B cell (primary cell): Measurements from ENCODE around the gene PSMD8. TPM values are rescaled to one million over a fixed set of nuclear protein-coding genes. Genes with fewer than 3 reads are reported as not detected.

Source experiments
- ATAC-seq: fragments of 200-7000 bp; cut with Tn5 transposase; one replicate; pipeline ENCODE4 v1.10.0; 2021; ENCODE audit warnings: low read depth, mild to moderate bottlenecking, moderate number of reproducible peaks, moderate library complexity
- CTCF ChIA-PET: fragments of 350-600 bp; sonication (Branson Sonifier 250); formaldehyde crosslinking; loops from one replicate; lab custom pipeline; 2021; ENCODE audit warnings: antibody characterized with exemption, inconsistent platforms; lab: Charles Lee
- POLR2A ChIA-PET: fragments of 350-600 bp; sonication (Branson Sonifier 250); formaldehyde crosslinking; loops from one replicate; lab custom pipeline; 2021; ENCODE audit warnings: antibody characterized with exemption; lab: Charles Lee
- DNase-seq: peaks from one replicate; pipeline ENCODE4 v3.0.0; 2013
- H2AFZ ChIP-seq: 2 replicates; pipeline ENCODE4 v1.6.1; 2012; ENCODE audit warnings: mild to moderate bottlenecking, low read depth, low read length; ENCODE audit not compliant: insufficient read depth, poor library complexity, severe bottlenecking
- H3K27ac ChIP-seq, 2 donors: 1 replicate in 1 of 2; 2 replicates in 1 of 2; pipeline ENCODE4 v1.5.1; 2012 to 2013; ENCODE audit warnings: low read length in 2 of 2, mild to moderate bottlenecking in 2 of 2, moderate library complexity in 1 of 2
- H3K27me3 ChIP-seq, 4 experiments: fragments of 200-600 bp in 1 of 4; sonication (generic) in 1 of 4; replicated peaks in 1 of 4; 1 replicate in 2 of 4; 2 replicates in 2 of 4; pipeline versions ENCODE4 v1.6.1 to v1.7.0; 2013 to 2016; ENCODE audit warnings: low read length in 3 of 4, mild to moderate bottlenecking in 2 of 4, mixed read lengths in 1 of 4, moderate library complexity in 1 of 4; ENCODE audit not compliant: insufficient read depth in 4 of 4, control insufficient read depth in 3 of 4; ENCODE audit errors: control extremely low read depth in 1 of 4
- H3K36me3 ChIP-seq, 2 experiments: replicated peaks in 1 of 2; 1 replicate in 1 of 2; 2 replicates in 1 of 2; pipeline versions ENCODE4 v1.6.1 to v1.7.1; 2013; ENCODE audit warnings: low read length in 1 of 2; ENCODE audit not compliant: insufficient read depth in 2 of 2, control insufficient read depth in 1 of 2; ENCODE audit errors: control extremely low read depth in 1 of 2, extremely low read depth in 1 of 2
- H3K4me1 ChIP-seq, 2 donors: fragments of 200-600 bp in 1 of 2; sonication (generic) in 1 of 2; 1 replicate in 1 of 2; 2 replicates in 1 of 2; pipeline versions ENCODE4 v1.5.1 to v1.6.1; 2013 to 2017; ENCODE audit warnings: low read length in 2 of 2; ENCODE audit not compliant: control insufficient read depth in 2 of 2, insufficient read depth in 2 of 2
- H3K4me2 ChIP-seq: replicated peaks from 2 replicates; pipeline ENCODE3; 2012; ENCODE audit warnings: mild to moderate bottlenecking, low read depth, low read length; ENCODE audit not compliant: poor library complexity, severe bottlenecking
- H3K4me3 ChIP-seq, 5 experiments: fragments of 200-600 bp in 1 of 5; sonication (generic) in 1 of 5; 1 replicate in 3 of 5; 2 replicates in 2 of 5; pipeline versions ENCODE4 v1.5.1 to v1.7.0; 2011 to 2016; ENCODE audit warnings: low read length in 4 of 5, mild to moderate bottlenecking in 4 of 5, low read depth in 2 of 5, control low read depth in 1 of 5, moderate library complexity in 1 of 5; ENCODE audit not compliant: insufficient read depth in 1 of 5; ENCODE audit errors: control extremely low read depth in 1 of 5, extremely low read depth in 1 of 5
- H3K79me2 ChIP-seq: fragments of 200-600 bp; sonication (generic); one replicate; pipeline ENCODE4 v1.6.0; 2016; ENCODE audit warnings: low read length; ENCODE audit not compliant: control insufficient read depth, insufficient read depth
- H3K9ac ChIP-seq: fragments of 200-600 bp; sonication (generic); 2 replicates; pipeline ENCODE4 v1.6.1; 2017; ENCODE audit warnings: mild to moderate bottlenecking, low read length, moderate library complexity
- H3K9me3 ChIP-seq, 3 donors: one replicate each; pipeline versions ENCODE4 v1.6.1 to v1.7.1; 2013; ENCODE audit warnings: low read length in 2 of 3; ENCODE audit not compliant: control insufficient read depth in 2 of 3, insufficient read depth in 1 of 3; ENCODE audit errors: control extremely low read depth in 1 of 3
- H4K20me1 ChIP-seq: 2 replicates; pipeline ENCODE4 v1.6.0; 2012; ENCODE audit warnings: mild to moderate bottlenecking, low read length; ENCODE audit not compliant: insufficient read depth, control insufficient read depth, poor library complexity, severe bottlenecking
- H3K27ac Mint-ChIP-seq: one replicate; pipeline ENCODE4 v1.8.0; 2021; ENCODE audit warnings: mixed read lengths
- H3K27me3 Mint-ChIP-seq: one replicate; pipeline ENCODE4 v1.8.0; 2021; ENCODE audit warnings: mixed read lengths
- H3K4me1 Mint-ChIP-seq: one replicate; pipeline ENCODE4 v1.8.0; 2021; ENCODE audit warnings: mixed read lengths
- H3K4me3 Mint-ChIP-seq: one replicate; pipeline ENCODE4 v1.8.0; 2021; ENCODE audit warnings: mixed read lengths
- H3K9me3 Mint-ChIP-seq: one replicate; pipeline ENCODE4 v1.8.0; 2022; ENCODE audit warnings: mixed read lengths; ENCODE audit not compliant: insufficient read depth
- CTCF ChIP-seq: fragments of 200-600 bp; IDR thresholded peaks from one replicate; pipeline ENCODE4 v1.8.0; 2022; ENCODE audit warnings: antibody characterized with exemption, mild to moderate bottlenecking
- EZH2 ChIP-seq: IDR thresholded peaks from 2 replicates; pipeline ENCODE4 v1.6.1; 2012; ENCODE audit warnings: borderline replicate concordance, low read depth, mild to moderate bottlenecking, moderate library complexity, low read length; ENCODE audit not compliant: insufficient read depth, poor library complexity, severe bottlenecking
- WGBS: methylation state at CpG from one replicate; pipeline ENCODE4 v1.1.5; 2013; ENCODE audit warnings: missing lambda C conversion rate; ENCODE audit not compliant: insufficient coverage; 5-methylcytosine and 5-hydroxymethylcytosine counted together
- intact Hi-C: fragments of 100-400 bp; cut with micrococcal nuclease; formaldehyde crosslinking; loops from one replicate; pipeline ENCODE4 v1.10.0; 2022
- polyA minus RNA-seq: library from RNA; depleted of rRNA, polyadenylated mRNA; stranded (reverse); fragments of >200 nt; gene quantifications from 2 replicates; pipeline ENCODE4 v1.2.3, GENCODE V29; 2012
- polyA plus RNA-seq: library from polyadenylated mRNA; depleted of rRNA; stranded (reverse); fragments of >200 nt; gene quantifications from 2 replicates; pipeline ENCODE4 v1.2.3, GENCODE V29; 2012
- total RNA-seq, 2 donors: library from RNA; stranded (reverse); fragments of 120-200 nt in 1 of 2; gene quantifications; 1 replicate in 1 of 2; 2 replicates in 1 of 2; pipeline versions ENCODE4 v1.2.3 to v1.2.4, GENCODE V29; 2013 to 2022

PSMD8 gene
- total RNA-seq (77.1 and 88.1 TPM in 2 replicates), polyA plus RNA-seq (77.1 and 122 TPM in 2 replicates), polyA minus RNA-seq (136 and 184 TPM in 2 replicates)
- 93.7 TPM for total RNA-seq (2013)

GRCh38 chr19:38374332-38375097 lies at the start of gene PSMD8:
TSS of gene PSMD8 (plus strand) at chr19:38374571. CDS start at chr19:38374602, 31 bp downstream.
- peaks cover 17 to 26% of the 10 kb centered on the region in 2 donors for H3K4me1 ChIP-seq
- H3K36me3 ChIP-seq: peaks cover 0 to 17% of the 10 kb centered on the region in 2 experiments
- ChIA-PET CTCF (interaction anchor here (0.6 to 2.3 kb wide), 24 partner anchors 12 to 559 kb away, joined by 3 to 27 read pairs (median 4); partner anchors contain the start of genes ACTN4, CATSPERG, FAM98C and MRPS12), POLR2A (interaction anchor here (0.5 to 1.5 kb wide), 15 partner anchors 12 to 1883 kb away, joined by 3 to 14 read pairs (median 5); partner anchors contain the start of genes CATSPERG, EIF3K, FAM98C and GGN)
- H3K4me2 ChIP-seq: peak within 1 kb of the TSS; percentile 93
- peak; percentile 100 for DNase-seq
- TF ChIP-seq CTCF (peak; percentile 18), EZH2 (no peak)
- peaks cover 26% of the 10 kb centered on the region for H3K4me1 Mint-ChIP-seq
- H4K20me1 ChIP-seq: peaks cover 46% of the 10 kb centered on the region
- peak within 1 kb of the TSS; percentile 69 to 92 (median 80) for H3K4me3 ChIP-seq
- H3K27ac ChIP-seq: peak within 1 kb of the TSS; percentile 88 to 90
- H3K9me3 Mint-ChIP-seq: no peaks in the 10 kb centered on the region
- peaks cover 7% of the 10 kb centered on the region for H3K27me3 Mint-ChIP-seq
- peak within 1 kb of the TSS; percentile 93 for H3K4me3 Mint-ChIP-seq
- H2AFZ ChIP-seq: peak within 1 kb of the TSS; percentile 90
- ATAC-seq: peak; percentile 97
- under 1% methylated on average over 65 of the region's 65 CpGs for WGBS
- peak within 1 kb of the TSS; percentile 96 for H3K27ac Mint-ChIP-seq
- H3K9ac ChIP-seq: peak within 1 kb of the TSS; percentile 80
- H3K79me2 ChIP-seq: peaks cover 40% of the 10 kb centered on the region
- no peaks in the 10 kb centered on the region for H3K9me3 ChIP-seq
- intact Hi-C loops: loop anchor here (1.0 to 2.0 kb wide), 12 partner anchors 13 to 1040 kb away; partner anchors contain the start of genes ACTN4, EIF3K, FAM98C and NFKBIB
- H3K27me3 ChIP-seq: peaks cover 0 to 12% (median 0%) of the 10 kb centered on the region in 4 experiments
